ENCODE results near the gene ABHD17A. TPM values are rescaled to one million over a fixed set of nuclear protein-coding genes. Genes with fewer than 3 reads are reported as not detected.
A peak's percentile ranks its signal among the peaks of the same experiment; 100 is the strongest.

The ABHD17A gene
- total and polyA plus RNA-seq, 2 of the 8 experiments (the other 6 are each of a cell fraction or from before 2014, with no cell fraction given), result 41.2 to 87.4 TPM

DNA sequence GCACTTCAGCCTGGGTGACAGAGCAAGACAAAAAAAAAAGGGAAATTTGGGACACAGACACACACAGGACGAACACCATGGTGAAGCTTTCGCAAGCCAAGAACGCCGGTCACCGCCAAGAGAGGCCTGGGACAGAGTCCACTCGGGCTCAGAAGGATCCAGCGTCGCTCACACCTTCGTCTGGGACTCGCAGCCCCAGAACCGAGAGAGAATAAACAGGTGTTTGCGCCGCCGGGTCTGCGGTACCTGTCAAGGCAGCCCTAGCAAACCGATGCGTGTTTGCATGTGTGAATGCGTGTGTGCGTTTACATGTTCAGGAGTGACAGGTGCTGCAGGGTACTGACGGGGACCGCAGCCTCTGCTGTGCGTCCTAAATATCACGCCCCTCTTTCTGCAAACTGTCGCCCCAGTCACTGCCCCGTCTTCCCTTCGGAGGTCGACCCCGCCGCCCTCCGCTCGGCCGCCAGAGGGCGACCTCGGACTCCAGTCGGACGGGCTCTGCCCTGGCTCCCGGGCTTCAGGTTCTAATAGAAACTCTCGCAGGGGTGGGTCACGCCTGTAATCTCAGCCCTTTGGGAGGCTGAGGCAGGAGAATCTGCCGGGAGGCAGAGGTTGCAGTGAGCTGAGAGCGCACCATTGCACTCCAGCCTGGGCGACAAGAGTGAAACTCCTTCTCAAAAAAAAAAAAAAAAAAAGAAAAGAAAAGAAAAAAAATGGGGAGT lies 43.9 kb upstream of the ABHD17A start (continued):
- peak; percentile 72 to 84 for TF ChIP-seq RAD21 (IDR thresholded peaks at IDR 0.05 in 1 of 2, conservative IDR thresholded peaks at IDR 0.05 in 1 of 2; ENCODE audit: low read depth in 2 of 2, low read length in 2 of 2)
- TF ChIP-seq GTF2F1 (IDR thresholded peaks at IDR 0.05; ENCODE audit: borderline replicate concordance, low read depth, low read length), result no peak
- TF ChIP-seq GABPA (IDR thresholded peaks at IDR 0.05; ENCODE audit: borderline replicate concordance, insufficient read depth, low read length), result peak; percentile 72; the same call in 1 of the 2 replicates
- TF ChIP-seq HDAC2 (IDR thresholded peaks at IDR 0.05; ENCODE audit: borderline replicate concordance in 1 of 2, low read depth in 2 of 2, low read length in 2 of 2), result no peak
- TF ChIP-seq PHF8 (conservative IDR thresholded peaks at IDR 0.05; ENCODE audit: low read depth, low read length), result no peak
